Esophagus muscularis mucosa (tissue), 4 donors: Measurements from ENCODE around the gene HACD2. TPM values are rescaled to one million over a fixed set of nuclear protein-coding genes. Genes with fewer than 3 reads are reported as not detected.

Experiments
- DNase-seq: peaks from one replicate; pipeline ENCODE4 v3.0.0-alpha.2; 2017; ENCODE audit errors: extremely low spot score
- H3K27ac ChIP-seq, 4 donors: fragments of 200-600 bp; sonication (generic); replicated peaks in 1 of 4; 1 replicate in 3 of 4; 2 replicates in 1 of 4; pipeline ENCODE4 v1.5.1; 2016 to 2019; ENCODE audit warnings: mild to moderate bottlenecking in 1 of 4
- H3K27me3 ChIP-seq, 4 donors: fragments of 200-600 bp; sonication (generic); one replicate each; pipeline versions ENCODE4 v1.5.1 to v1.6.0; 2016 to 2019
- H3K36me3 ChIP-seq, 4 donors: fragments of 200-600 bp; sonication (generic); one replicate each; pipeline ENCODE4 v1.5.1; 2016 to 2019
- H3K4me1 ChIP-seq, 4 donors: fragments of 200-600 bp; sonication (generic); one replicate each; pipeline ENCODE4 v1.5.1; 2016 to 2019
- H3K4me3 ChIP-seq, 4 donors: fragments of 200-600 bp; sonication (generic); 1 replicate in 2 of 4; 2 replicates in 2 of 4; pipeline ENCODE4 v1.5.1; 2016 to 2019; ENCODE audit warnings: mild to moderate bottlenecking in 4 of 4, moderate library complexity in 1 of 4
- H3K9me3 ChIP-seq, 4 donors: fragments of 200-600 bp; sonication (generic); 1 replicate in 3 of 4; 2 replicates in 1 of 4; pipeline ENCODE4 v1.5.1; 2016 to 2019
- CTCF ChIP-seq, 3 experiments: fragments of 200-600 bp in 2 of 3; fragments of 450-650 bp in 1 of 3; sonication (generic) in 2 of 3; IDR thresholded peaks; one replicate each; pipeline ENCODE4 v1.5.1; 2017 to 2019; ENCODE audit warnings: antibody characterized with exemption in 3 of 3, mild to moderate bottlenecking in 2 of 3, moderate library complexity in 1 of 3
- EP300 ChIP-seq: sonication (generic); formaldehyde crosslinking; IDR thresholded peaks from one replicate; pipeline ENCODE4 v1.6.1; 2017; ENCODE audit warnings: antibody characterized with exemption
- POLR2A ChIP-seq: fragments of 450-650 bp; IDR thresholded peaks from one replicate; pipeline ENCODE4 v1.6.1; 2017; ENCODE audit warnings: antibody characterized with exemption, moderate library complexity, mild to moderate bottlenecking, low read depth
- POLR2AphosphoS5 ChIP-seq, 2 donors: sonication (generic); formaldehyde crosslinking; IDR thresholded peaks; one replicate each; pipeline ENCODE4 v1.6.1; 2017; ENCODE audit warnings: antibody characterized with exemption in 2 of 2
- WGBS: methylation state at CpG from one replicate; pipeline ENCODE4 v1.1.5; 2018; 5-methylcytosine and 5-hydroxymethylcytosine counted together
- intact Hi-C: fragments of 100-400 bp; cut with DNase I; formaldehyde crosslinking; loops from one replicate; pipeline ENCODE4 v1.15.1; 2023
- total RNA-seq, 4 donors: library from RNA; depleted of rRNA; stranded (reverse); fragments of >200 nt; gene quantifications; one replicate each; pipeline versions ENCODE4 v1.1.0 to v1.2.1, GENCODE V29; 2016

The HACD2 gene
- 10 to 100 TPM; 20.5 to 30.3 (median 25.3) TPM for total RNA-seq

- no peak for TF ChIP-seq EP300
- TF ChIP-seq CTCF (IDR thresholded peaks at IDR 0.05): no peak
- peak; percentile 49 for TF ChIP-seq POLR2A
- peak; percentile 82 to 94 for TF ChIP-seq POLR2AphosphoS5 (IDR thresholded peaks at IDR 0.05)
- Histone ChIP-seq H3K9me3 (no peaks in the 10 kb centered on the region), H3K4me3 (peak within 1 kb of the TSS; percentile 87 to 95 (median 94)), H3K4me1 (peaks cover 12 to 46% (median 26%) of the 10 kb centered on the region in 4 donors), H3K27ac (peak within 1 kb of the TSS; percentile 90 to 96 (median 95)), H3K27me3 (no peaks in the 10 kb centered on the region), H3K36me3 (peaks cover 3 to 19% (median 14%) of the 10 kb centered on the region in 4 donors)
- WGBS: under 1% methylated on average over 28 of the region's 54 CpGs
- peak; percentile 98 for DNase-seq
- intact Hi-C loops: loop anchor here (10.0 kb wide), 1 partner anchor 140 kb away; no protein-coding TSS in a partner anchor
Observed at GRCh38 chr3:123584988-123585937, at the start of gene HACD2. TSS of gene HACD2 (minus strand) at chr3:123585053. CDS start at chr3:123585027, 26 bp downstream.

GRCh38 chr3:123634149-123635051 is 49.5 kb upstream of the HACD2 start:
- Histone ChIP-seq H3K9me3 (no peaks in the 10 kb centered on the region), H3K36me3 (peaks cover 20 to 75% (median 43%) of the 10 kb centered on the region in 4 donors), H3K27ac (peak overlapping the region; percentile 80 to 97 (median 94)), H3K4me1 (peaks cover 22 to 100% (median 100%) of the 10 kb centered on the region in 4 donors), H3K4me3 (peak overlapping the region in 1 of 4 donors; percentile 4), H3K27me3 (no peaks in the 10 kb centered on the region)
- no peak for TF ChIP-seq POLR2AphosphoS5 (IDR thresholded peaks at IDR 0.05)
- no peak for TF ChIP-seq POLR2A
- no peak for TF ChIP-seq CTCF (IDR thresholded peaks at IDR 0.05)
- TF ChIP-seq EP300: no peak
- 51% methylated on average over 13 of the region's 15 CpGs for whole genome bisulfite sequencing
- no peak for DNase-seq
- intact Hi-C loops: no loop called here

GRCh38 chr3:123633530-123633929 is 48.7 kb upstream of the HACD2 start:
- intact Hi-C loops: no loop called here
- H3K36me3 ChIP-seq: peaks cover 21 to 75% (median 42%) of the 10 kb centered on the region in 4 donors
- no peak for DNase-seq
- H3K27ac ChIP-seq: peak overlapping the region; percentile 80 to 97 (median 94)
- 60% methylated on average over 2 of the region's 2 CpGs for WGBS
- H3K27me3 ChIP-seq: no peaks in the 10 kb centered on the region
- H3K9me3 ChIP-seq: no peaks in the 10 kb centered on the region
- no peak overlapping the region for H3K4me3 ChIP-seq
- TF ChIP-seq POLR2A (no peak), EP300 (no peak), POLR2AphosphoS5 (IDR thresholded peaks at IDR 0.05) (no peak), CTCF (IDR thresholded peaks at IDR 0.05) (no peak)
- peaks cover 26 to 100% (median 100%) of the 10 kb centered on the region in 4 donors for H3K4me1 ChIP-seq

- Histone ChIP-seq H3K36me3 (peaks cover 12 to 72% (median 34%) of the 10 kb centered on the region in 4 donors), H3K4me1 (peaks cover 32 to 96% (median 95%) of the 10 kb centered on the region in 4 donors), H3K4me3 (no peak overlapping the region), H3K9me3 (no peaks in the 10 kb centered on the region), H3K27ac (peak overlapping the region; percentile 80 to 97 (median 94)), H3K27me3 (no peaks in the 10 kb centered on the region)
- TF ChIP-seq CTCF (IDR thresholded peaks at IDR 0.05) (no peak), POLR2AphosphoS5 (IDR thresholded peaks at IDR 0.05) (peak; percentile 68 to 75)
- intact Hi-C loops: no loop called here
- 43% methylated on average over 6 of the region's 6 CpGs for WGBS
- DNase-seq: no peak
Observed at GRCh38 chr3:123632161-123632655, 47.4 kb upstream of the HACD2 start.
